GM23248 (cell line): ENCODE measurements around the gene SPTLC1. TPM values are rescaled to one million over a fixed set of nuclear protein-coding genes. Genes with fewer than 3 reads are reported as not detected.
"Not testable (repeated sequence)": the region's sequence is repeated elsewhere in the genome, so short reads cannot be mapped to it uniquely, and the experiment has no call there.

Experiments
- DNase-seq: peaks from one replicate; pipeline ENCODE4 v3.0.0-alpha.2; 2015
- H2AFZ ChIP-seq: fragments of 200-600 bp; sonication (generic); 2 replicates; pipeline ENCODE4 v1.6.1; 2016; ENCODE audit warnings: antibody characterized with exemption
- H3F3A ChIP-seq: fragments of 200-600 bp; sonication (generic); 2 replicates; pipeline ENCODE4 v1.6.1; 2016; ENCODE audit warnings: mild to moderate bottlenecking, antibody characterized with exemption, mixed run types; ENCODE audit not compliant: insufficient read depth
- H3K27ac ChIP-seq: fragments of 200-600 bp; sonication (generic); 2 replicates; pipeline ENCODE4 v1.5.1; 2016; ENCODE audit warnings: mild to moderate bottlenecking
- H3K27me3 ChIP-seq: fragments of 200-600 bp; sonication (generic); replicated peaks from 2 replicates; pipeline ENCODE4 v1.6.1; 2016; ENCODE audit warnings: mild to moderate bottlenecking; ENCODE audit not compliant: insufficient read depth
- H3K36me3 ChIP-seq: fragments of 200-600 bp; sonication (generic); 2 replicates; pipeline ENCODE4 v1.6.1; 2016; ENCODE audit warnings: low read depth, mild to moderate bottlenecking
- H3K4me1 ChIP-seq: fragments of 200-600 bp; sonication (generic); 2 replicates; pipeline ENCODE4 v1.6.1; 2016; ENCODE audit warnings: mild to moderate bottlenecking; ENCODE audit not compliant: insufficient read depth
- H3K4me2 ChIP-seq: fragments of 200-600 bp; sonication (generic); one replicate; pipeline ENCODE4 v1.6.1; 2016; ENCODE audit warnings: mild to moderate bottlenecking; ENCODE audit not compliant: unreplicated experiment
- H3K4me3 ChIP-seq: fragments of 200-600 bp; sonication (generic); 2 replicates; pipeline ENCODE4 v1.5.1; 2016; ENCODE audit warnings: mild to moderate bottlenecking
- H3K79me2 ChIP-seq: fragments of 200-600 bp; sonication (generic); 2 replicates; pipeline ENCODE4 v1.6.1; 2016; ENCODE audit warnings: mild to moderate bottlenecking; ENCODE audit not compliant: insufficient read depth
- H3K9ac ChIP-seq: fragments of 200-600 bp; sonication (generic); 2 replicates; pipeline ENCODE4 v1.6.1; 2016; ENCODE audit warnings: mild to moderate bottlenecking
- H3K9me2 ChIP-seq: fragments of 200-600 bp; sonication (generic); 2 replicates; pipeline ENCODE4 v1.6.1; 2016; ENCODE audit warnings: mixed run types, mild to moderate bottlenecking, moderate library complexity; ENCODE audit not compliant: insufficient read depth
- H3K9me3 ChIP-seq: fragments of 200-600 bp; sonication (generic); one replicate; pipeline ENCODE4 v1.6.1; 2017; ENCODE audit warnings: low read depth
- H4K20me1 ChIP-seq: fragments of 200-600 bp; sonication (generic); 2 replicates; pipeline ENCODE4 v1.6.0; 2016; ENCODE audit not compliant: insufficient read depth
- EZH2 ChIP-seq: fragments of 200-600 bp; sonication (generic); IDR thresholded peaks from 2 replicates; pipeline ENCODE4 v1.6.1; 2018; ENCODE audit warnings: antibody characterized with exemption, mild to moderate bottlenecking; ENCODE audit not compliant: insufficient read depth, poor library complexity, severe bottlenecking
- EZH2phosphoT487 ChIP-seq: fragments of 200-600 bp; sonication (generic); IDR thresholded peaks from 2 replicates; pipeline ENCODE4 v1.6.1; 2018; ENCODE audit warnings: antibody characterized with exemption, moderate library complexity, mild to moderate bottlenecking, low read depth; ENCODE audit not compliant: insufficient read depth
- WGBS, 2 experiments: methylation state at CpG; one replicate each; pipeline ENCODE4 v1.1.6; 2015 to 2017; ENCODE audit warnings: low lambda C conversion rate in 2 of 2, low coverage in 1 of 2; ENCODE audit errors: missing lambda C conversion rate in 2 of 2; 5-methylcytosine and 5-hydroxymethylcytosine counted together
- in situ Hi-C: fragments of 300-500 bp; cut with MboI; formaldehyde crosslinking; loops from 2 replicates; pipeline ENCODE4 v1.15.0; 2020
- polyA plus RNA-seq: library from polyadenylated mRNA; unstranded; fragments of >200 nt; fragmentation: Nextera tagmentation; extraction: Ambion mirVana; gene quantifications from 2 replicates; pipeline ENCODE4 v1.2.1, GENCODE V29; 2016
- total RNA-seq: library from RNA; depleted of rRNA; stranded (reverse); fragments of >200 nt; shearing (Covaris generic); gene quantifications from 2 replicates; pipeline ENCODE4 v1.2.3, GENCODE V29; 2014

Gene SPTLC1
- total and polyA plus RNA-seq, 2 experiments from 2014 or later = 115 to 142 TPM

DNA sequence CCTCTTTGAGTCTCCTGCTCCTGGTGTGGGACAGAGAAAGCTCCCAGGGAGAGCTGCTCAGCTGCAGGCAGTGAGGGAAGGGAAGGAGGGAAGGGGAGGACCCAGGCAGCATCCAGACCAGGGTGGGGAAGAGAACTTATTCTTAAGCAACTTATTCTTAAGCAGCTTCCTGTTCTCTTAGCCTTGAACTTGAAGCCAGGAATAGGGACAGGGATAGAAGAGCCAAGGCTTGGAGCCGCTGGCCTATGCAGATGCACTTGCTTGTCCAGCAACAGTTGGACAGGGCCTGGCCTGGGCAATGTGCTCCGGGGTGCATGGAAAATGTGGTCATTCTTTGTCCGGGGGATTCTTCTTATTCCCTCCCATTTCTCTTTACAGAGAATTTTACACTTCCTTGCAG, 31.4 kb upstream of the SPTLC1 start:
- WGBS, 2 experiments = 2 to 4% methylated on average over 3 of the region's 3 CpGs
- in situ Hi-C loops = loop anchor here (25.0 kb wide), 1 partner anchor 491 kb away; no protein-coding TSS in a partner anchor
- Histone ChIP-seq H3K36me3 (no peaks in the 10 kb centered on the region), H3K9me3 (no peaks in the 10 kb centered on the region), H3K4me2 (peak overlapping the region; percentile 67), H3K79me2 (peaks cover 14% of the 10 kb centered on the region), H3K27me3 (no peaks in the 10 kb centered on the region), H3K9ac (peak overlapping the region; percentile 68), H2AFZ (peak overlapping the region; percentile 67), H3K4me3 (peak overlapping the region; percentile 27), H3K9me2 (no peaks in the 10 kb centered on the region), H3F3A (peaks cover 55% of the 10 kb centered on the region), H3K27ac (peak overlapping the region; percentile 87), H3K4me1 (peaks cover 36% of the 10 kb centered on the region), H4K20me1 (no peaks in the 10 kb centered on the region)
- peak; percentile 51 for DNase-seq
- TF ChIP-seq EZH2phosphoT487 (no peak), EZH2 (no peak)

DNA sequence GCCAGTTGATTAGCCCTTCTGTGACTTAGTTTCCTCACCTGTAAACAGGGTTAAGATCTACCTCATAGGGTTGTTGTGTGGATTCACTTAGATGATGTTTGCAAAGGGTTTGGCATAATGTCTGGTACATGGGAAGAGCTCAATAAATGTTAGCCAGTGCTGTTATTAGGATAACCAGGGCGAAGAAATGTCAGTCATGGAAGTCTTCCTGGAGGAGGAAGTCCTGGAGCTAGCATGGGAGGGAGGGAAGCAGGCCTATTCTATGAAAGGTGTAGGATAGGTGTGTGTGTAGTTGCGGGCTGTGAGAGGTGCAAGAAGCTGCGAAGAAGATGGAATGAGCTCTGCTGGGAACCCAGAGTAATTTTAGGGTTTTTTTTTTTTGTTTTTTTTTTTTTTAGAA, 30.6 kb upstream of the SPTLC1 start:
- WGBS, 2 experiments = 100% methylated on average over 3 of the region's 3 CpGs
- H3K79me2 ChIP-seq = peaks cover 20% of the 10 kb centered on the region
- not testable (repeated sequence) for H3K9me2 ChIP-seq, H3K27me3 ChIP-seq, H3K9ac ChIP-seq, H4K20me1 ChIP-seq, H3K9me3 ChIP-seq, H3K4me3 ChIP-seq, H3K36me3 ChIP-seq, H3K4me2 ChIP-seq, H2AFZ ChIP-seq, DNase-seq
- H3F3A ChIP-seq = peaks cover 47% of the 10 kb centered on the region
- H3K27ac ChIP-seq = peak overlapping the region; percentile 87
- in situ Hi-C loops = loop anchor here (25.0 kb wide), 1 partner anchor 492 kb away; no protein-coding TSS in a partner anchor
- peaks cover 30% of the 10 kb centered on the region for H3K4me1 ChIP-seq

DNA sequence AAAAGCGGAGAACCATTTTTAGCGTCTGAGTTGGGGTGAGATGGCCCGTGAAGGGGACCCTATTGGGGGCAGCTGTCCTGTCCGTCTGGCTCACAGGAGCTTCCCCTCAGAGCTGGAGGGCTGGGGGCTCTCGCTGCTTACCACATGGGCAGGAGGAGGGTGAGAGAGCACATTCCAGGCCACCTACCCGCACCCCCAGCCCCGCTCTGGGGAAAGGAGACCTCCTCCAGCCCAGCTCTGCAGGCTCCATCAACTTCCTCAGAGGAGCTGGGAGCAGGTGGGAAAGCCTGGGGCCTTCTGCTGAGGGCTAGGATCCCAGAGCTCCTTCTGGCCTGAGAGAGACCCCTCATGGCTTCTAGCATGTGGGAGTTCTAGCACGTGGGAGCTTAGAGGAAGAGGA, 27.1 kb upstream of the SPTLC1 start:
- Histone ChIP-seq H3K9ac (no peak overlapping the region), H3K27ac (no peak overlapping the region), H3K4me1 (peaks cover 20% of the 10 kb centered on the region), H3K4me2 (no peak overlapping the region), H3F3A (peaks cover 21% of the 10 kb centered on the region; the same call in 1 of the 2 replicates), H4K20me1 (no peaks in the 10 kb centered on the region), H3K36me3 (no peaks in the 10 kb centered on the region), H3K4me3 (peak overlapping the region; percentile 71; the same call in 1 of the 2 replicates), H2AFZ (no peak overlapping the region), H3K79me2 (peaks cover 24% of the 10 kb centered on the region), H3K9me3 (no peaks in the 10 kb centered on the region), H3K9me2 (no peaks in the 10 kb centered on the region), H3K27me3 (no peaks in the 10 kb centered on the region)
- no peak for TF ChIP-seq EZH2
- TF ChIP-seq EZH2phosphoT487 = no peak
- DNase-seq = no peak
- WGBS, 2 experiments = 93 to 95% methylated on average over 8 of the region's 8 CpGs
- in situ Hi-C loops = loop anchor here (25.0 kb wide), 1 partner anchor 495 kb away; no protein-coding TSS in a partner anchor

DNA sequence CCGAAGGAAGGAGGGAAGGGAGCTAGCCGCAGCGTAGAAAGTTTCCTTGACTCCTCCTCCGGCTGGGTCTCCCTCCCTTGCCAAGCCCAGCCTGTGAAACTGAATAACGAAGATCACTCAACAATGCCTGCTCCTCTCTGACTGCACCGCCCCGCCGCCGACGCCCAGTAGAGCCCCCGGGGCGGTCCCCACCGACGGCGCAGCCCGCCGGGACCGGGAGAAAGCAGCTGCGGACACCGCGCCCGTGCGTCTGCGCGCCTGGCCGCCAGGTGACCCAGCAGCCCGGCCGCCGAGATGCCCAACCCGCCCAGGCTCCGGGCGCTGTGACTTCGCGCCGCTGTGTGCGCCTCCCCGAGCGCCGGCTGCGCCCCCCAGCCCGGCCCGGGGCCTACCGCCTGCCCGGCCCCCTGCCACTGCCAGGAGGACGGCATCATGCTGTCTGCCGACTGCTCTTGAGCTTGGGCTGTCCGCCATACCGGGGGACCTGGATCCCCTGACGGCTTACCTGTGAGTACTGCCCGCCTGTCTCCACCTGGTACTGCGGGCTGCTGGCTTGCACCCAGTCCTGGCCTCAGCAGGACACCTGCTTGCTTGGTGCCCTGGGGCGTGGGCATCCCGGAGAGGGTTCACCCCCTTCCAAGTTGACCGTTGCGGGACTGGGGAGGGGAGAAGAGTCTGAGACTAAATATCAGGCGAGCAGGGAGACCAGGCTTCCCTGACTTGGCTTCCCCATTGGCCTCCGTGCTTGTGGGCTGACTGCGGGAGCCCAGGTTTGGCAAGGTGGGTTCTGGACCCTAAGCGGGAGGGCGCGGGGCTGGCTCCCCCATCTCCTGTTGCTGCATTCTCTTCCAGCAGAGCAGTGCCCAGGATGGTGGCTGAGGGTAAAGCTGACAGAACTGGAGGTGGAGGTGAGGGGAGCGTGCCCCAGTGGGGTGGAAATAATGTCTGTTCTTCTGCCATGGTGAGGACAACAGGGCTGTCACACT, 26.2 kb upstream of the SPTLC1 start:
- peak overlapping the region; percentile 71 for H3K4me3 ChIP-seq
- peaks cover 24% of the 10 kb centered on the region for H3K79me2 ChIP-seq
- in situ Hi-C loops = loop anchor here (25.0 kb wide), 1 partner anchor 496 kb away; no protein-coding TSS in a partner anchor
- no peaks in the 10 kb centered on the region for H4K20me1 ChIP-seq
- peak overlapping the region; percentile 81 for H2AFZ ChIP-seq
- 20% methylated on average over 54 to 61 of the region's 62 CpGs for whole genome bisulfite sequencing, 2 experiments
- H3K27me3 ChIP-seq = no peaks in the 10 kb centered on the region
- H3K36me3 ChIP-seq = no peaks in the 10 kb centered on the region
- H3K9me3 ChIP-seq = no peaks in the 10 kb centered on the region
- DNase-seq = peak; percentile 76
- no peaks in the 10 kb centered on the region for H3K9me2 ChIP-seq
- H3K4me1 ChIP-seq = peaks cover 11% of the 10 kb centered on the region
- peak overlapping the region; percentile 84 for H3K4me2 ChIP-seq
- H3F3A ChIP-seq = peaks cover 17% of the 10 kb centered on the region; the same call in 1 of the 2 replicates
- H3K9ac ChIP-seq = peak overlapping the region; percentile 76
- TF ChIP-seq EZH2phosphoT487 (no peak), EZH2 (no peak)
- no peak overlapping the region for H3K27ac ChIP-seq
